CD4-positive, alpha-beta memory T cell (primary cell): ENCODE measurements around the gene LIFR. TPM values are rescaled to one million over a fixed set of nuclear protein-coding genes. Genes with fewer than 3 reads are reported as not detected.
"Not testable (repeated sequence)": the region's sequence is repeated elsewhere in the genome, so short reads cannot be mapped to it uniquely, and the experiment has no call there.

Experiments
- CTCF ChIA-PET: fragments of 350-600 bp; sonication (Branson Sonifier 250); formaldehyde crosslinking; loops from one replicate; lab custom pipeline; 2021; ENCODE audit warnings: inconsistent platforms; ENCODE audit not compliant: partially characterized antibody; lab: Charles Lee
- POLR2A ChIA-PET: fragments of 350-600 bp; sonication (Branson Sonifier 250); formaldehyde crosslinking; loops from one replicate; lab custom pipeline; 2021; ENCODE audit not compliant: partially characterized antibody; lab: Charles Lee
- DNase-seq, 5 donors: peaks; one replicate each; pipeline versions ENCODE4 v3.0.0 to v3.0.0-alpha.2; 2020 to 2022; ENCODE audit warnings: mixed read lengths in 1 of 5
- H3K27ac ChIP-seq: one replicate; pipeline ENCODE4 v1.7.0; 2013; ENCODE audit warnings: low read depth, low read length
- H3K27me3 ChIP-seq: 2 replicates; pipeline ENCODE4 v1.7.0; 2013; ENCODE audit warnings: mild to moderate bottlenecking, low read length, moderate library complexity; ENCODE audit not compliant: insufficient read depth
- H3K36me3 ChIP-seq: 2 replicates; pipeline ENCODE4 v1.7.0; 2013; ENCODE audit warnings: mild to moderate bottlenecking, low read length, moderate library complexity; ENCODE audit not compliant: insufficient read depth
- H3K4me1 ChIP-seq: 2 replicates; pipeline ENCODE4 v1.7.0; 2013; ENCODE audit warnings: mild to moderate bottlenecking, low read length, moderate library complexity; ENCODE audit not compliant: insufficient read depth
- H3K4me3 ChIP-seq, 2 donors: one replicate each; pipeline ENCODE4 v1.7.0; 2013; ENCODE audit warnings: low read length in 2 of 2, mild to moderate bottlenecking in 1 of 2
- H3K9me3 ChIP-seq, 2 donors: one replicate each; pipeline ENCODE4 v1.7.0; 2013; ENCODE audit warnings: low read length in 2 of 2, control low read depth in 1 of 2; ENCODE audit not compliant: control insufficient read depth in 1 of 2
- H3K27ac Mint-ChIP-seq, 7 donors: one replicate each; pipeline ENCODE4 v1.8.0; 2020 to 2021; ENCODE audit warnings: mixed read lengths in 7 of 7, mild to moderate bottlenecking in 6 of 7, inconsistent platforms in 3 of 7, moderate library complexity in 3 of 7
- H3K27me3 Mint-ChIP-seq, 2 donors: one replicate each; pipeline ENCODE4 v1.8.0; 2020 to 2021; ENCODE audit warnings: mixed read lengths in 2 of 2
- H3K36me3 Mint-ChIP-seq, 2 donors: one replicate each; pipeline ENCODE4 v1.8.0; 2020 to 2021; ENCODE audit warnings: mixed read lengths in 2 of 2, inconsistent platforms in 1 of 2, mild to moderate bottlenecking in 1 of 2
- H3K4me1 Mint-ChIP-seq, 4 donors: one replicate each; pipeline ENCODE4 v1.8.0; 2020 to 2021; ENCODE audit warnings: mixed read lengths in 4 of 4, mild to moderate bottlenecking in 1 of 4
- H3K4me3 Mint-ChIP-seq, 8 donors: one replicate each; pipeline ENCODE4 v1.8.0; 2020 to 2021; ENCODE audit warnings: mixed read lengths in 8 of 8, mild to moderate bottlenecking in 7 of 8, moderate library complexity in 6 of 8, inconsistent platforms in 3 of 8
- H3K9me3 Mint-ChIP-seq, 8 donors: one replicate each; pipeline ENCODE4 v1.8.0; 2020 to 2021; ENCODE audit warnings: mixed read lengths in 8 of 8, mild to moderate bottlenecking in 5 of 8, inconsistent platforms in 3 of 8, moderate library complexity in 1 of 8
- intact Hi-C: fragments of 100-400 bp; cut with micrococcal nuclease; formaldehyde crosslinking; loops from one replicate; pipeline ENCODE4 v1.15.1; 2023
- polyA plus RNA-seq, 2 donors: library from polyadenylated mRNA; unstranded; fragments of 300-500 nt; fragmentation: Illumina TruSeq; gene quantifications; one replicate each; pipeline ENCODE4 v1.2.3, GENCODE V29; 2021
- total RNA-seq, 2 experiments: library from RNA; stranded (reverse); gene quantifications; one replicate each; pipeline ENCODE4 v1.2.3, GENCODE V29; 2021

LIFR gene
- total and polyA plus RNA-seq, 4 experiments from 2014 or later = 0.23 to 0.42 TPM; not detected in 2

DNA sequence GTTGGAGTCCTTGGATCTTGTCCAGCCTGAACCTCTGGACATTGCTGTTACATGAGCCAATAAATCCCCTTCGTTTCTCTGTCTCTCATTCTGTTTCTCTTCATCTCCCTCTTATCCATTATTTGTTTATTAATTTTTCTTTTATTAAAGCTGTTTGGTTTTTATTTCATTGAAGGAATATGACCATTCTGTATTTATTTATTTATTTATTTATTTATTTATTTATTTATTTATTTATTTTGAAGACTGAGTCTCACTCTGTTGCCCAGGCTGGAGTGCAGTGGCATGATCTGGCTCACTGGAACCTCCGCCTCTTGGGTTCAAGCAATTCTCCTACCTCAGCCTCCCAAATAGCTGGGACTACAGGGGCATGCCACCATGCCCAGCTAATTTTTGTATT is 10.9 kb upstream of the LIFR start:
- H3K9me3 Mint-ChIP-seq, POLR2A ChIA-PET, DNase-seq, H3K4me3 ChIP-seq, H3K27ac Mint-ChIP-seq, intact Hi-C loops, H3K4me3 Mint-ChIP-seq, CTCF ChIA-PET, H3K36me3 Mint-ChIP-seq, H3K27me3 ChIP-seq, H3K36me3 ChIP-seq, H3K4me1 ChIP-seq, H3K9me3 ChIP-seq, H3K27ac ChIP-seq, H3K4me1 Mint-ChIP-seq: not testable (repeated sequence)
- peaks cover 16 to 21% of the 10 kb centered on the region in 2 donors for H3K27me3 Mint-ChIP-seq

DNA sequence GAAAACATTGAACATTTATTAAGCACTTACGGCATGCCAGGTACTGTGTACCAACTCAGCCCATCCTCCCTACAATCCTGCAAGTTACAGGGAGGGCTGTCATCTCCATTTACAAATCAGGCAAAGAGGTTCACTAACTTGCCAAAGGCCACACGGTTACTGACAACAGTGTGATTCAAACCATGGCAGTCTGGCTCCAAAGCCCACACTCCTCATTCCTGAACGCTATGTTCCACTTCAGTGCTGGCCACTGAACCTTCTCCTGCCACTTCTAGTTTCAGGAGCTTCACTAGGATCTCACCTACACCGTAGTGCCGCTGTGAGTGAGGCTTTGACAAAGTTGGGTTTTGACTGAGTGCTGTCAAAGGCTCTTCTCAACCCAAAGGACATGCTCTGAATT is 7.2 kb upstream of the LIFR start:
- Mint-ChIP-seq H3K4me1 (peaks cover 0 to 2% (median 0%) of the 10 kb centered on the region in 4 donors), H3K36me3 (no peaks in the 10 kb centered on the region), H3K4me3 (no peak overlapping the region), H3K9me3 (no peaks in the 10 kb centered on the region), H3K27me3 (peaks cover 12 to 24% of the 10 kb centered on the region in 2 donors), H3K27ac (no peak overlapping the region)
- ChIA-PET POLR2A (no interaction called here), CTCF (no interaction called here)
- Histone ChIP-seq H3K36me3 (no peaks in the 10 kb centered on the region), H3K4me1 (no peaks in the 10 kb centered on the region), H3K27ac (no peak overlapping the region), H3K27me3 (no peaks in the 10 kb centered on the region), H3K9me3 (no peaks in the 10 kb centered on the region), H3K4me3 (no peak overlapping the region)
- intact Hi-C loops = no loop called here
- DNase-seq = no peak

DNA sequence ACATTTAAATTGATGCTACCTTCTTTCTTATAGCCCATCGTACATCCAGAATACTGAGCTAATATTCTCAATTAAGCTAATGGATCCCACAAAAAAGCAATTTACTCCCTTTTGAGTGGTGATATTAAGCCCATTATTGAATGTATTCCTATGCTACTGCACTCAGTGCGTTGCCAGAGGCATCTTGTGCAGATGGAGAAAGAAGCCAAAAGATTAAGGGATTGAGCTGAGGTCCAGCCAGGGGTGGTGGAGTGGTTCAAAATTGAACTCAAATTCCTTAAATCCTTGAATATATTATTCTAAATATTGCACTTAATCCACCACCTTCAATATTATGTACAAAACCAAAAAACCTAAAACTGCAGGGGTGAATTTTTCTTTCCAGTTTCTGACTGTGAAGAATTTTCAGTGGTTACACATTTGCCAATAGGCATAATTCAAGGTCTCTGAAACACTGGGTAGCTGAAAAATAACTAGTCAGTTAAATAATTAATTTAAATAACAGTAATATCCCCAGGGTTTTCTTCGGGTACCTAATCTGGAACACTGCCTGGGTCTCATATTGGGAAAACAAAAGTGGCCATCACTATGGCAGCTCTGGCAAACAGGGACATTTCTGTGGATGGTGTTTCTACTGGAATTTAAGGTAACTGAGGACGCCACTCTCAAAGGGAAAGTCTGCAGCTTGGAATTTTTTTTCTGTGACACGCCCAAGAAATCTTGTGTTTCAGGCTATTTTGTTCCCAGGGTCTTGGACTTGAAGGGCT is 6.2 kb upstream of the LIFR start:
- no peak overlapping the region for H3K27ac Mint-ChIP-seq
- no peak overlapping the region for H3K4me3 Mint-ChIP-seq
- peaks cover 0 to 2% (median 2%) of the 10 kb centered on the region in 4 donors for H3K4me1 Mint-ChIP-seq
- peaks cover 0 to 2% (median 0%) of the 10 kb centered on the region in 8 donors for H3K9me3 Mint-ChIP-seq
- POLR2A ChIA-PET = no interaction called here
- Histone ChIP-seq H3K4me3 (no peak overlapping the region), H3K4me1 (peaks cover 1% of the 10 kb centered on the region), H3K36me3 (no peaks in the 10 kb centered on the region), H3K27ac (no peak overlapping the region), H3K27me3 (peaks cover 1% of the 10 kb centered on the region), H3K9me3 (no peaks in the 10 kb centered on the region)
- intact Hi-C loops = no loop called here
- DNase-seq = no peak
- H3K36me3 Mint-ChIP-seq = no peaks in the 10 kb centered on the region
- H3K27me3 Mint-ChIP-seq = peaks cover 16 to 26% of the 10 kb centered on the region in 2 donors
- CTCF ChIA-PET = no interaction called here

DNA sequence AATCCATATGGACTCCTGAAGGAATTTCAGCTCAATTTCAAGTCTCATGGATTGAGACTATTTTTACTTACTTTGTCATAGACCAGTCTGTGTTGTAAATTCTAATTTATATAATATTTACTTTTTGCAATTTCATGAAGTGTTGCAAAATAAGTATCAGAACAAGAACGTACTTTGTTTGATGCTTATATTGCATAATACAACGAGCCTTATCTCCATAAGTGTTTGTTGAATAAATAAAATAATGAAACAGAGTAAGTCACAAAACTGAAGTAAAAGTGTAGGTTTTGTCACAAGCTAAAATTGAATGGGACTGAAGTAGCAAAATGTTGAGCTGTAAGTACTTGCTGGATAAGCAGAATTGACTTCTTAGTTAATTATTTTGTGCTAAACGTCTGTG is 3.0 kb upstream of the LIFR start:
- Histone ChIP-seq H3K4me3 (no peak overlapping the region), H3K9me3 (no peaks in the 10 kb centered on the region), H3K36me3 (no peaks in the 10 kb centered on the region), H3K27me3 (peaks cover 17% of the 10 kb centered on the region), H3K27ac (no peak overlapping the region), H3K4me1 (peaks cover 14% of the 10 kb centered on the region)
- peaks cover 0 to 2% of the 10 kb centered on the region in 2 donors for H3K36me3 Mint-ChIP-seq
- peaks cover 31 to 40% of the 10 kb centered on the region in 2 donors for H3K27me3 Mint-ChIP-seq
- intact Hi-C loops = no loop called here
- H3K4me1 Mint-ChIP-seq = peaks cover 5 to 16% (median 10%) of the 10 kb centered on the region in 4 donors
- ChIA-PET CTCF (interaction anchor here (2.2 kb wide), 1 partner anchor 9 kb away, joined by 7 read pairs; no protein-coding TSS in a partner anchor), POLR2A (no interaction called here)
- H3K9me3 Mint-ChIP-seq = peaks cover 0 to 2% (median 0%) of the 10 kb centered on the region in 8 donors
- no peak overlapping the region for H3K4me3 Mint-ChIP-seq
- no peak for DNase-seq
- H3K27ac Mint-ChIP-seq = no peak overlapping the region

DNA sequence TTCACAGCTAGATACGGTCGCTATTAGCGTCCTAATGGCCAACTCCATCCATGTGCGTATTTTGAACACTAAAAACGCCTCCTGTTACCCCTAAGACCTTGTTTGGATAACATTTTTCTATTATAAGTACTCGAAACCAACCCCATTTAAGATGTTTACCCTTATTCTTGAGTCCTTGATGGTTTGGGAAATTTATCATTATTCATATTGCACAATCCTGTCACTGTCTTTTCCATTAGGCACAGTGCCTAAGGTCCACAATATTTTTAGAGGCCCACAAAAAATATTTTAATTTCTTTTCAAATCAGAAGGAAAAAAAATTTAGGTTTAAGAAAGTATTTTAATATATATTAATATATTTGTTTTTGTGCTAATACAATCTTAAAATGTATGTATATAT is 1.3 kb upstream of the LIFR start:
- H3K27ac ChIP-seq = no peak overlapping the region
- ChIA-PET CTCF (no interaction called here), POLR2A (no interaction called here)
- no peaks in the 10 kb centered on the region for H3K9me3 ChIP-seq
- peaks cover 5 to 19% (median 12%) of the 10 kb centered on the region in 4 donors for H3K4me1 Mint-ChIP-seq
- H3K27me3 Mint-ChIP-seq = peaks cover 41 to 43% of the 10 kb centered on the region in 2 donors
- H3K4me3 ChIP-seq = no peak overlapping the region
- H3K36me3 Mint-ChIP-seq = peaks cover 0 to 2% of the 10 kb centered on the region in 2 donors
- no peak for DNase-seq
- H3K9me3 Mint-ChIP-seq = peaks cover 0 to 2% (median 0%) of the 10 kb centered on the region in 8 donors
- H3K4me1 ChIP-seq = peaks cover 14% of the 10 kb centered on the region
- peak overlapping the region in 1 of 7 donors; percentile 9 for H3K27ac Mint-ChIP-seq
- peaks cover 19% of the 10 kb centered on the region for H3K27me3 ChIP-seq
- intact Hi-C loops = no loop called here
- peak overlapping the region; percentile 72 to 86 (median 80) for H3K4me3 Mint-ChIP-seq
- H3K36me3 ChIP-seq = no peaks in the 10 kb centered on the region

DNA sequence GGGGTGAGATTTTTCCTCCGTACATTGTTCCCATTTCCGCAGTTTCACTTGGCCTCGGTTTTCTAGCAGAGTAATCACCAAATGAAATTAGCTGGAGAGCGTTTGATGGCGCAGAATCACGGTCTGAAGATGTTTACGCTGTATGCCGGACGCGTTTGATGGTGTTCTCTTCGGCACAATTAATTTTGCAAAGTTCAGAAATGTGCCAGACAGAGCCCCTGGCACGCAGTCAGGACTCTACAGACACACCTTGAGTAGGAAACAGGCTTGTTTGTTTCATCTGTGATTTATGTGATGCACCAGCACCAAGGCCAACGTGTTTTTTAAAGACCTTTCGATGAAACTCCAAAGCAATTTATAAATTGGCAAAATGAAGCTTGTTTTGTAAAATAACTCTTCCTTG is 863 bp upstream of the LIFR start:
- H3K4me1 Mint-ChIP-seq = peaks cover 5 to 19% (median 12%) of the 10 kb centered on the region in 4 donors
- H3K9me3 ChIP-seq = no peaks in the 10 kb centered on the region
- peak overlapping the region; percentile 72 to 86 (median 80) for H3K4me3 Mint-ChIP-seq
- H3K36me3 Mint-ChIP-seq = peaks cover 0 to 2% of the 10 kb centered on the region in 2 donors
- H3K9me3 Mint-ChIP-seq = peaks cover 0 to 2% (median 0%) of the 10 kb centered on the region in 8 donors
- H3K27ac Mint-ChIP-seq = peak overlapping the region in 2 of 7 donors; percentile 9 to 62
- intact Hi-C loops = no loop called here
- DNase-seq = no peak
- no peaks in the 10 kb centered on the region for H3K36me3 ChIP-seq
- H3K27me3 Mint-ChIP-seq = peaks cover 44 to 46% of the 10 kb centered on the region in 2 donors
- POLR2A ChIA-PET = no interaction called here
- peaks cover 19% of the 10 kb centered on the region for H3K27me3 ChIP-seq
- H3K4me3 ChIP-seq = peak overlapping the region in 1 of 2 donors; percentile 24
- peaks cover 14% of the 10 kb centered on the region for H3K4me1 ChIP-seq
- CTCF ChIA-PET = no interaction called here
- no peak overlapping the region for H3K27ac ChIP-seq

DNA sequence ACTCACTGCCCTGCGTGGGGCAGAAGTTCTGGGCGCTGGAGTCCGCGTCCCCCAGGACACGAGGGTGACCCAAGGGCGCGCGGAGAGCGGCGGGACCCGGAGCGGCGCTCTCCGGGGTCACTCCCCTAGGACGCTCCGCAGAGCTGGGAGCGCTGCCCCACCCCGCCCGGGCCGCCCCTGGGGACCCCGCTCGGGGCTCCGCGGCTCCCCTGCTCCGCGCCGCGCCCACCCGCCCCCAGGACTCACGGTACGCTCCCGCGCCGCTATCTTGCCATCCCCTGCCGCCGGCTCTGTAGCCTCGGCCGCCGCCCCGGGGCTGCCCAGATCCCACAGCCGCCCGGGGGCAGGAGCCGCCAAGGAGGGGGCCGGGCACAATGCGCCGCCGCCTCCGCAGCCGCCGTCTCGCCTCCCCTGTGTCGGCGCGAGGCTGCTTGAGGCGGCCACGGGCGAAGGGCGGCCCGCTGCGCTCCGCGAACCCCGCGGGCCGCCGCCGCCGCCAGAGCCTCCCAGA is 303 bp downstream of the LIFR start:
- intact Hi-C loops = no loop called here
- POLR2A ChIA-PET = no interaction called here
- no peaks in the 10 kb centered on the region for H3K36me3 ChIP-seq
- H3K4me3 Mint-ChIP-seq = peak overlapping the region in 5 of 8 donors; percentile 77 to 91 (median 87)
- peaks cover 0 to 2% of the 10 kb centered on the region in 2 donors for H3K36me3 Mint-ChIP-seq
- DNase-seq = peak in 3 of 5 donors; percentile 14 to 39 (median 17)
- peaks cover 0 to 2% (median 0%) of the 10 kb centered on the region in 8 donors for H3K9me3 Mint-ChIP-seq
- no peak overlapping the region for H3K27ac Mint-ChIP-seq
- CTCF ChIA-PET = no interaction called here
- H3K4me1 Mint-ChIP-seq = peaks cover 5 to 19% (median 12%) of the 10 kb centered on the region in 4 donors
- no peaks in the 10 kb centered on the region for H3K9me3 ChIP-seq
- H3K27me3 Mint-ChIP-seq = peaks cover 44 to 52% of the 10 kb centered on the region in 2 donors
- no peak overlapping the region for H3K27ac ChIP-seq
- peaks cover 14% of the 10 kb centered on the region for H3K4me1 ChIP-seq
- peaks cover 19% of the 10 kb centered on the region for H3K27me3 ChIP-seq
- no peak overlapping the region for H3K4me3 ChIP-seq
